GM23338 (cell line): ENCODE measurements around the gene RBPMS2. TPM values are rescaled to one million over a fixed set of nuclear protein-coding genes. Genes with fewer than 3 reads are reported as not detected.

Experiments used
- ATAC-seq: fragments of 200-7000 bp; cut with Tn5 transposase; 3 replicates; pipeline ENCODE4 v1.9.1; 2020
- DNase-seq: peaks from one replicate; pipeline ENCODE4 v3.0.0-alpha.2; 2015; ENCODE audit warnings: low spot score
- H2AFZ ChIP-seq: fragments of 200-600 bp; sonication (generic); 2 replicates; pipeline ENCODE4 v1.8.0; 2016; ENCODE audit warnings: antibody characterized with exemption, mild to moderate bottlenecking, moderate library complexity
- H3F3A ChIP-seq: fragments of 200-600 bp; sonication (generic); replicated peaks from 2 replicates; pipeline ENCODE4 v1.8.0; 2017; ENCODE audit warnings: antibody characterized with exemption, mixed run types, low read depth
- H3K27ac ChIP-seq: fragments of 200-600 bp; sonication (generic); 2 replicates; pipeline ENCODE4 v1.6.1; 2016; ENCODE audit warnings: low read depth
- H3K27me3 ChIP-seq: fragments of 200-600 bp; sonication (generic); 2 replicates; pipeline ENCODE4 v1.8.0; 2016; ENCODE audit warnings: mild to moderate bottlenecking, mixed run types, moderate library complexity; ENCODE audit not compliant: insufficient read depth
- H3K36me3 ChIP-seq: fragments of 200-600 bp; sonication (generic); 2 replicates; pipeline ENCODE4 v1.8.0; 2016; ENCODE audit warnings: mild to moderate bottlenecking; ENCODE audit not compliant: insufficient read depth
- H3K4me1 ChIP-seq: fragments of 200-600 bp; sonication (generic); 2 replicates; pipeline ENCODE4 v1.8.0; 2016; ENCODE audit warnings: mild to moderate bottlenecking, moderate library complexity; ENCODE audit not compliant: insufficient read depth
- H3K4me2 ChIP-seq: fragments of 200-600 bp; sonication (generic); 2 replicates; pipeline ENCODE4 v1.7.1; 2017; ENCODE audit warnings: mixed run types
- H3K4me3 ChIP-seq: fragments of 200-600 bp; sonication (generic); 2 replicates; pipeline ENCODE4 v1.6.1; 2016; ENCODE audit warnings: mixed run types
- H3K79me2 ChIP-seq: fragments of 200-600 bp; sonication (generic); replicated peaks from 2 replicates; pipeline ENCODE4 v1.8.0; 2017; ENCODE audit warnings: mild to moderate bottlenecking; ENCODE audit not compliant: insufficient read depth
- H3K9me2 ChIP-seq: fragments of 200-600 bp; sonication (generic); 2 replicates; pipeline ENCODE4 v1.8.0; 2017; ENCODE audit not compliant: insufficient read depth
- H4K20me1 ChIP-seq: fragments of 200-600 bp; sonication (generic); replicated peaks from 2 replicates; pipeline ENCODE4 v1.8.0; 2017; ENCODE audit warnings: mild to moderate bottlenecking; ENCODE audit not compliant: insufficient read depth
- H3K27ac Mint-ChIP-seq: 2 replicates; pipeline ENCODE4 v1.8.0; 2020; ENCODE audit warnings: inconsistent platforms, mild to moderate bottlenecking, moderate library complexity, mixed read lengths
- H3K27me3 Mint-ChIP-seq: 3 replicates; pipeline ENCODE4 v1.8.0; 2022; ENCODE audit warnings: low read depth, mild to moderate bottlenecking, moderate library complexity, mixed read lengths, inconsistent platforms; ENCODE audit not compliant: insufficient read depth, poor library complexity
- H3K36me3 Mint-ChIP-seq: 3 replicates; pipeline ENCODE4 v1.8.0; 2021; ENCODE audit warnings: low read depth, mild to moderate bottlenecking, inconsistent platforms, moderate library complexity, mixed read lengths
- H3K4me1 Mint-ChIP-seq: 3 replicates; pipeline ENCODE4 v1.8.0; 2020; ENCODE audit warnings: mild to moderate bottlenecking, inconsistent platforms, mixed read lengths
- H3K4me3 Mint-ChIP-seq: 3 replicates; pipeline ENCODE4 v1.8.0; 2021; ENCODE audit warnings: moderate library complexity, mild to moderate bottlenecking, inconsistent platforms, mixed read lengths
- H3K9me3 Mint-ChIP-seq: 3 replicates; pipeline ENCODE4 v1.8.0; 2020; ENCODE audit warnings: moderate library complexity, mild to moderate bottlenecking, inconsistent platforms, mixed read lengths
- CREB1 ChIP-seq: fragments of 250-450 bp; sonication (Bioruptor Pico); IDR thresholded peaks from 2 replicates; pipeline ENCODE4 v1.5.0; 2020; ENCODE audit warnings: low read depth, mild to moderate bottlenecking, moderate library complexity
- CTCF ChIP-seq, 2 experiments: fragments of 200-600 bp in 1 of 2; sonication (generic) in 1 of 2; conservative IDR thresholded peaks; 2 replicates each; pipeline versions ENCODE4 v1.5.1 to v1.6.1; 2016 to 2017; ENCODE audit warnings: antibody characterized with exemption in 2 of 2, low read depth in 2 of 2, mild to moderate bottlenecking in 2 of 2, moderate library complexity in 1 of 2
- EZH2 ChIP-seq: fragments of 200-600 bp; sonication (generic); IDR thresholded peaks from one replicate; pipeline ENCODE4 v1.8.0; 2017; ENCODE audit warnings: antibody characterized with exemption, mild to moderate bottlenecking, low read depth; ENCODE audit not compliant: unreplicated experiment
- REST ChIP-seq: IDR thresholded peaks from one replicate; pipeline ENCODE4 v1.6.1; 2018; ENCODE audit warnings: antibody characterized with exemption; ENCODE audit not compliant: unreplicated experiment
- STAT1 ChIP-seq: IDR thresholded peaks from one replicate; pipeline ENCODE4 v1.6.1; 2016; ENCODE audit warnings: antibody characterized with exemption; ENCODE audit not compliant: unreplicated experiment
- ZNF114 ChIP-seq: fragments of 250-450 bp; sonication (Bioruptor Pico); IDR thresholded peaks from 2 replicates; pipeline ENCODE4 v1.5.0; 2020; ENCODE audit warnings: mild to moderate bottlenecking, moderate library complexity
- polyA plus RNA-seq: library from polyadenylated mRNA; unstranded; fragments of >200 nt; fragmentation: Nextera tagmentation; extraction: Ambion mirVana; gene quantifications from 2 replicates; pipeline ENCODE4 v1.2.1, GENCODE V29; 2016
- total RNA-seq: library from RNA; depleted of rRNA; stranded (reverse); fragments of >200 nt; shearing (Covaris generic); gene quantifications from 2 replicates; pipeline ENCODE4 v1.2.3, GENCODE V29; 2014
- TF ChIP-seq, protein P1 (sequence below): IDR thresholded peaks from 2 replicates; pipeline ENCODE4 v1.6.1; 2016; ENCODE audit warnings: antibody characterized with exemption
- TF ChIP-seq, protein P2 (sequence below): fragments of 250-450 bp; sonication (Bioruptor Pico); IDR thresholded peaks from 2 replicates; pipeline ENCODE4 v1.5.0; 2020; ENCODE audit warnings: mild to moderate bottlenecking, moderate library complexity

The RBPMS2 gene
- total and polyA plus RNA-seq, 2 experiments from 2014 or later, result 53.3 to 171 TPM

- TF ChIP-seq CTCF (conservative IDR thresholded peaks at IDR 0.05; ENCODE audit: low read depth in 2 of 2) (peak; percentile 94 to 95), ZNF114 (CRISPR knock-in tag) (no peak), STAT1 (no peak), EZH2 (no peak)
Measured at GRCh38 chr15:64731012-64731804, 44.2 kb downstream of the RBPMS2 start (continued).

GRCh38 chr15:64730151-64730550 is 45.2 kb downstream of the RBPMS2 start:
- H3K36me3 Mint-ChIP-seq, result peaks cover 93% of the 10 kb centered on the region
- peaks cover 51% of the 10 kb centered on the region for H3K36me3 ChIP-seq
- peaks cover 23% of the 10 kb centered on the region for H3K27me3 Mint-ChIP-seq
- H3K4me3 ChIP-seq, result no peak overlapping the region
- no peak overlapping the region for H3K4me3 Mint-ChIP-seq
- H2AFZ ChIP-seq, result no peak overlapping the region
- DNase-seq (no peak), ATAC-seq (no peak)
- peak overlapping the region; percentile 76; the same call in 1 of the 2 replicates for H3K27ac ChIP-seq
- no peak overlapping the region for H3K4me2 ChIP-seq
- peaks cover 22% of the 10 kb centered on the region for H4K20me1 ChIP-seq
- H3K27me3 ChIP-seq, result no peaks in the 10 kb centered on the region
- H3K79me2 ChIP-seq, result peaks cover 39% of the 10 kb centered on the region
- H3F3A ChIP-seq, result peaks cover 61% of the 10 kb centered on the region
- H3K4me1 Mint-ChIP-seq, result peaks cover 23% of the 10 kb centered on the region
- H3K4me1 ChIP-seq, result peaks cover 17% of the 10 kb centered on the region
- no peaks in the 10 kb centered on the region for H3K9me2 ChIP-seq
- H3K27ac Mint-ChIP-seq, result no peak overlapping the region
- H3K9me3 Mint-ChIP-seq, result no peaks in the 10 kb centered on the region; the same call in 1 of the 3 replicates
- TF ChIP-seq CREB1 (CRISPR knock-in tag) (no peak), REST (no peak), ZNF114 (CRISPR knock-in tag) (no peak), CTCF (conservative IDR thresholded peaks at IDR 0.05; ENCODE audit: low read depth in 2 of 2) (no peak)
- TF ChIP-seq, protein P1, sequence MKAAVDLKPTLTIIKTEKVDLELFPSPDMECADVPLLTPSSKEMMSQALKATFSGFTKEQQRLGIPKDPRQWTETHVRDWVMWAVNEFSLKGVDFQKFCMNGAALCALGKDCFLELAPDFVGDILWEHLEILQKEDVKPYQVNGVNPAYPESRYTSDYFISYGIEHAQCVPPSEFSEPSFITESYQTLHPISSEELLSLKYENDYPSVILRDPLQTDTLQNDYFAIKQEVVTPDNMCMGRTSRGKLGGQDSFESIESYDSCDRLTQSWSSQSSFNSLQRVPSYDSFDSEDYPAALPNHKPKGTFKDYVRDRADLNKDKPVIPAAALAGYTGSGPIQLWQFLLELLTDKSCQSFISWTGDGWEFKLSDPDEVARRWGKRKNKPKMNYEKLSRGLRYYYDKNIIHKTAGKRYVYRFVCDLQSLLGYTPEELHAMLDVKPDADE, result no peak
- TF ChIP-seq, protein P2, sequence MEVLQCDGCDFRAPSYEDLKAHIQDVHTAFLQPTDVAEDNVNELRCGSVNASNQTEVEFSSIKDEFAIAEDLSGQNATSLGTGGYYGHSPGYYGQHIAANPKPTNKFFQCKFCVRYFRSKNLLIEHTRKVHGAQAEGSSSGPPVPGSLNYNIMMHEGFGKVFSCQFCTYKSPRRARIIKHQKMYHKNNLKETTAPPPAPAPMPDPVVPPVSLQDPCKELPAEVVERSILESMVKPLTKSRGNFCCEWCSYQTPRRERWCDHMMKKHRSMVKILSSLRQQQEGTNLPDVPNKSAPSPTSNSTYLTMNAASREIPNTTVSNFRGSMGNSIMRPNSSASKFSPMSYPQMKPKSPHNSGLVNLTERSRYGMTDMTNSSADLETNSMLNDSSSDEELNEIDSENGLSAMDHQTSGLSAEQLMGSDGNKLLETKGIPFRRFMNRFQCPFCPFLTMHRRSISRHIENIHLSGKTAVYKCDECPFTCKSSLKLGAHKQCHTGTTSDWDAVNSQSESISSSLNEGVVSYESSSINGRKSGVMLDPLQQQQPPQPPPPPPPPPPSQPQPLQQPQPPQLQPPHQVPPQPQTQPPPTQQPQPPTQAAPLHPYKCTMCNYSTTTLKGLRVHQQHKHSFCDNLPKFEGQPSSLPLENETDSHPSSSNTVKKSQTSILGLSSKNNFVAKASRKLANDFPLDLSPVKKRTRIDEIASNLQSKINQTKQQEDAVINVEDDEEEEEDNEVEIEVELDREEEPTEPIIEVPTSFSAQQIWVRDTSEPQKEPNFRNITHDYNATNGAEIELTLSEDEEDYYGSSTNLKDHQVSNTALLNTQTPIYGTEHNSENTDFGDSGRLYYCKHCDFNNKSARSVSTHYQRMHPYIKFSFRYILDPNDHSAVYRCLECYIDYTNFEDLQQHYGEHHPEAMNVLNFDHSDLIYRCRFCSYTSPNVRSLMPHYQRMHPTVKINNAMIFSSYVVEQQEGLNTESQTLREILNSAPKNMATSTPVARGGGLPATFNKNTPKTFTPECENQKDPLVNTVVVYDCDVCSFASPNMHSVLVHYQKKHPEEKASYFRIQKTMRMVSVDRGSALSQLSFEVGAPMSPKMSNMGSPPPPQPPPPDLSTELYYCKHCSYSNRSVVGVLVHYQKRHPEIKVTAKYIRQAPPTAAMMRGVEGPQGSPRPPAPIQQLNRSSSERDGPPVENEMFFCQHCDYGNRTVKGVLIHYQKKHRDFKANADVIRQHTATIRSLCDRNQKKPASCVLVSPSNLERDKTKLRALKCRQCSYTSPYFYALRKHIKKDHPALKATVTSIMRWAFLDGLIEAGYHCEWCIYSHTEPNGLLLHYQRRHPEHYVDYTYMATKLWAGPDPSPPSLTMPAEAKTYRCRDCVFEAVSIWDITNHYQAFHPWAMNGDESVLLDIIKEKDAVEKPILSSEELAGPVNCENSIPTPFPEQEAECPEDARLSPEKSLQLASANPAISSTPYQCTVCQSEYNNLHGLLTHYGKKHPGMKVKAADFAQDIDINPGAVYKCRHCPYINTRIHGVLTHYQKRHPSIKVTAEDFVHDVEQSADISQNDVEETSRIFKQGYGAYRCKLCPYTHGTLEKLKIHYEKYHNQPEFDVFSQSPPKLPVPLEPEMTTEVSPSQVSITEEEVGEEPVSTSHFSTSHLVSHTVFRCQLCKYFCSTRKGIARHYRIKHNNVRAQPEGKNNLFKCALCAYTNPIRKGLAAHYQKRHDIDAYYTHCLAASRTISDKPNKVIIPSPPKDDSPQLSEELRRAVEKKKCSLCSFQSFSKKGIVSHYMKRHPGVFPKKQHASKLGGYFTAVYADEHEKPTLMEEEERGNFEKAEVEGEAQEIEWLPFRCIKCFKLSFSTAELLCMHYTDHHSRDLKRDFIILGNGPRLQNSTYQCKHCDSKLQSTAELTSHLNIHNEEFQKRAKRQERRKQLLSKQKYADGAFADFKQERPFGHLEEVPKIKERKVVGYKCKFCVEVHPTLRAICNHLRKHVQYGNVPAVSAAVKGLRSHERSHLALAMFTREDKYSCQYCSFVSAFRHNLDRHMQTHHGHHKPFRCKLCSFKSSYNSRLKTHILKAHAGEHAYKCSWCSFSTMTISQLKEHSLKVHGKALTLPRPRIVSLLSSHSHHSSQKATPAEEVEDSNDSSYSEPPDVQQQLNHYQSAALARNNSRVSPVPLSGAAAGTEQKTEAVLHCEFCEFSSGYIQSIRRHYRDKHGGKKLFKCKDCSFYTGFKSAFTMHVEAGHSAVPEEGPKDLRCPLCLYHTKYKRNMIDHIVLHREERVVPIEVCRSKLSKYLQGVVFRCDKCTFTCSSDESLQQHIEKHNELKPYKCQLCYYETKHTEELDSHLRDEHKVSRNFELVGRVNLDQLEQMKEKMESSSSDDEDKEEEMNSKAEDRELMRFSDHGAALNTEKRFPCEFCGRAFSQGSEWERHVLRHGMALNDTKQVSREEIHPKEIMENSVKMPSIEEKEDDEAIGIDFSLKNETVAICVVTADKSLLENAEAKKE (CRISPR knock-in tag), result no peak
